Measurements from ENCODE around the gene CD247. TPM values are rescaled to one million over a fixed set of nuclear protein-coding genes. Genes with fewer than 3 reads are reported as not detected.

Gene CD247
- total and polyA plus RNA-seq, 10 of the 15 experiments (the other 5 are each of a cell fraction or from before 2014, with no cell fraction given): 0.10 to 0.77 (median 0.30) TPM

- Histone ChIP-seq H2AFZ (ENCODE audit: control insufficient read depth, low read depth, low read length) (no peak overlapping the region), H3K9me3 (replicated peaks; ENCODE audit: control insufficient read depth, insufficient read depth, low read length) (no peaks in the 10 kb centered on the region), H3K27me3 (replicated peaks in 1 of 2; ENCODE audit: control insufficient read depth in 2 of 2, insufficient read depth in 2 of 2, low read length in 1 of 2) (0 out of 4 replicates have a peak, but pooled peaks cover 0 to 3% of the 10 kb centered on the region in 2 experiments), H3K4me2 (ENCODE audit: control insufficient read depth, insufficient read depth) (peak overlapping the region; percentile 45), H3K36me3 (ENCODE audit: control insufficient read depth in 2 of 2, insufficient read depth in 2 of 2, low read length in 1 of 2) (no peaks in the 10 kb centered on the region), H4K20me1 (ENCODE audit: control insufficient read depth, insufficient read depth) (no peaks in the 10 kb centered on the region), H3K4me3 (no peak overlapping the region), H3K79me2 (ENCODE audit: control insufficient read depth, insufficient read depth, low read length) (no peaks in the 10 kb centered on the region), H3K4me1 (ENCODE audit: control insufficient read depth, insufficient read depth, low read length) (peaks cover 32% of the 10 kb centered on the region), H3K9ac (ENCODE audit: control insufficient read depth, insufficient read depth, low read length) (no peak overlapping the region), H3K27ac (ENCODE audit: control insufficient read depth, insufficient read depth) (no peak overlapping the region; the same call in 1 of the 2 replicates)
- intact Hi-C loops (cut with micrococcal nuclease; ENCODE audit: unreplicated experiment): no loop called here
- POLR2A ChIA-PET: no interaction called here
- SMC1A ChIA-PET (ENCODE audit: uncharacterized antibody, unreplicated experiment): interaction anchor here (0.5 to 1.6 kb wide), 5 partner anchors 45 to 231 kb away, joined by 3 to 7 read pairs (median 3); no protein-coding TSS in a partner anchor
- FAIRE-seq (peak; percentile 56), ATAC-seq (peak; percentile 8; the same call in 2 of the 3 replicates), DNase-seq (ENCODE audit: low read depth, low spot score) (no peak)
- CTCF ChIA-PET: interaction anchor here (0.7 to 3.4 kb wide), 4 partner anchors 17 to 86 kb away, joined by 3 to 22 read pairs (median 12); no protein-coding TSS in a partner anchor
- whole genome bisulfite sequencing (ENCODE audit: insufficient coverage, insufficient replicate concordance, low lambda C conversion rate, missing lambda C conversion rate): 2% methylated on average over 4 of the region's 4 CpGs
- in situ Hi-C loops (cut with MboI): no loop called here
- RAD21 ChIA-PET (ENCODE audit: unreplicated experiment): interaction anchor here (1.0 kb wide), 1 partner anchor 44 kb away, joined by 3 read pairs; no protein-coding TSS in a partner anchor
- BruUV-seq (replicated peaks): no TSS peak
- TF ChIP-seq KAT2A (conservative IDR thresholded peaks at IDR 0.05; ENCODE audit: control insufficient read depth, low read depth, low read length) (no peak), ZBED1 (IDR thresholded peaks at IDR 0.05; ENCODE audit: borderline replicate concordance) (no peak), PML (IDR thresholded peaks at IDR 0.05; ENCODE audit: low read length) (no peak), STAT1 (conservative IDR thresholded peaks at IDR 0.05) (no peak), ELK1 (IDR thresholded peaks at IDR 0.05; ENCODE audit: low read depth, low read length) (no peak), SREBF2 (IDR thresholded peaks at IDR 0.05; ENCODE audit: low read length) (no peak), CBX3 (IDR thresholded peaks at IDR 0.05; ENCODE audit: borderline replicate concordance, low read depth) (no peak), EED (IDR thresholded peaks at IDR 0.05; ENCODE audit: low read depth) (no peak), NFYA (IDR thresholded peaks at IDR 0.05; ENCODE audit: borderline replicate concordance, low read depth, low read length) (no peak), TBL1XR1 (IDR thresholded peaks at IDR 0.05; ENCODE audit: low read depth, low read length) (no peak)
Observed at GRCh38 chr1:167499106-167499505, 19.2 kb downstream of the CD247 start.
